DLD1 (cell line): ENCODE measurements around the gene ETFDH.
"Not testable (repeated sequence)": the region's sequence is repeated elsewhere in the genome, so short reads cannot be mapped to it uniquely, and the experiment has no call there.

Experiments
- in situ Hi-C: cut with HindIII; loops from 2 replicates; pipeline ENCODE4 v1.10.0; 2017; ENCODE audit warnings: low sequenced_read_pairs

The ETFDH gene

GRCh38 chr4:158676076-158676475, 4.0 kb downstream of the ETFDH start:
- in situ Hi-C loops: no loop called here

GRCh38 chr4:158678767-158679166, 6.7 kb downstream of the ETFDH start:
- in situ Hi-C loops: no loop called here

DNA sequence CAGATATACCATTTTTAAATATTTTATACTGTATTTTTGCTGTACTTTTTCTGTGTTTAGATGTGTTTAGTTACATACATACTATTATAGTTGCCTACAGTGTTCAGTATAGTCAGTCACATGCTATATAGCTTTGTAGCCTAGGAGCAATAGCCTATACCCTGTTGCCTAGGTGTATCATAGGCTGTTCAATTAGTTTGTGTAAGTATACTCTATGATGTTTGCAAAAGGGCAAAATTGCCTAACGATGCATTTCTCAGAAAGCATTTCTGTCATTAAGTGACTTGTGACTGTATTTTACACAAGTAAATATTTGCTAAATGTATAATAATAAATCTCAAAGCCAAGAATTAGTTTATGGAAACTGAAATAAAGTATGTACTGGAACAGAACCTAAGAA, 9.5 kb downstream of the ETFDH start:
- in situ Hi-C loops: no loop called here

- in situ Hi-C loops: no loop called here
Observed at GRCh38 chr4:158682066-158682465, 10.0 kb downstream of the ETFDH start.

GRCh38 chr4:158688813-158689212, 16.7 kb downstream of the ETFDH start:
- in situ Hi-C loops: no loop called here

GRCh38 chr4:158704274-158704673, 32.2 kb downstream of the ETFDH start:
- in situ Hi-C loops: no loop called here

GRCh38 chr4:158710814-158711213, 38.7 kb downstream of the ETFDH start:
- in situ Hi-C loops: no loop called here

DNA sequence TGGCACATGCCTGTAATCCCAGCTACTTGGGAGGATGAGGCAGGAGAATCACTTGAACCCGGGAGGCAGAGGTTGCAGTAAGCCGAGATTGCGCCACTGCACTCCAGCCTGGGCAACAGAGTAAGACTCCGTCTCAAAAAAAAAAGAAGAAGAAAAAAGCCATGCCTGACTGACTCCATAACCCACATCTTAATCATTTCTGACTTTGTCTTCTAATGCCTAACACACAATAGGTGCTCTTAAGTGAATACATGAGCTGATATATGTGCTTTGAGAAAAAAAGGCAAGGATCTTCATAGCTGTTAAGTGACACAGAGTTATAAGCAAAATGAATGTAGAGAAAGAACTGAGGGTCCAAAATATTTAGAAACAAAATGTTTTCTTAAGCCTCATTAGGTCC, 40.5 kb downstream of the ETFDH start:
- in situ Hi-C loops: not testable (repeated sequence)

DNA sequence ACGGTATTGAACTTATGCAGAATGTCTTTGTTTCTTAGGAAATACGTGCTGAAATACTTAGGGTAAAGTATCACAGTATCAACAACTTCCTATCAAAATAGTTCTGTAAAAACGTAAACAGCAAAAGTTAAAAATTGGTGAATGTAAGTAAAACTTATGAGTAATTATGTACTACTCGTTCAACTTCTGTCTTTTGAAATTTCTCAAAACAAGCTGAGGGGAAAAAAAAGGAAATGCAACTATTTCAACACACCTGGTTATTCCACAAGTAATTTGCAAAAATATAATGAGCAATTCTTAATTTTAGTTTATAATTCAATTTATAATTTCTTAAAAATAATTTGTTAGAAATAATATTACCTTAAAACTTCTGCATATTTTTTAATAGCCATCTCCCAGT, 42.8 kb downstream of the ETFDH start:
- in situ Hi-C loops: no loop called here

DNA sequence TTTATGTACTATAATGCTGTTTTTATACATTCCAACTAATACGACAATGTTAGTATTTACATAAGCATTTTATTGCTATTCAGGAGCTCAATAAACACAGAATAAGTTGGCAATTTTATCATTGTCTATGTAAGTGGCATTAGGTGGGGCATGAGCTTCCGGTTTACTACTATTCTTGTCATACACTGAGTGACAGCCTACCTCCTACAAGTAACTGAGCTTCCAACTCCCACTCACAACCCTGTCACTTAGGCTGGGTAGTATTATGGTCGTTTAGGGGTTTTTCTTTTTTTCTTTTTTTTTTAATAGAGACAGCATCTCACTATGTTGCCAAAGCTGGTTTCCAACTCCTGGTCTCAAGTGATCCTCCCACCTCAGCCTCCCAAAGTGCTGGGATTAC, 43.7 kb downstream of the ETFDH start:
- in situ Hi-C loops: no loop called here

DNA sequence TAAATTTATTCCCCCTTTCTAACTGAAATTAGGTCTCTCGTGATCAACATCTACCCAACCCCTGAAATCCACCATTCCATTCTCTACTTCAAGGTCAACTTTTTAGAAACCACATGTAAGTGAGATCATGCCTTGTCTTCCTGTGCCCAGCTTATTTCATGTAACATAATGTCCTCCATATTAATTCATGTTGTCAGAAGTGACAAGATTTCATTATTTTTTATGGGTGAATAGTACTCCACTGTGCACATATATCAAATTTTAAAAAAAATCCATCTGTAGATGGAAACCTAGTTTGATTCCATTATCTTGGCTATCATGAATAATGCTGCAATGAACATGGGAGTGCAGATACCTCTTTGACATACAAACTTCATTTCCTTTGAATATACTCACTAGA, 49.6 kb downstream of the ETFDH start:
- in situ Hi-C loops: no loop called here

GRCh38 chr4:158722291-158722916, 50.3 kb downstream of the ETFDH start:
- in situ Hi-C loops: no loop called here

DNA sequence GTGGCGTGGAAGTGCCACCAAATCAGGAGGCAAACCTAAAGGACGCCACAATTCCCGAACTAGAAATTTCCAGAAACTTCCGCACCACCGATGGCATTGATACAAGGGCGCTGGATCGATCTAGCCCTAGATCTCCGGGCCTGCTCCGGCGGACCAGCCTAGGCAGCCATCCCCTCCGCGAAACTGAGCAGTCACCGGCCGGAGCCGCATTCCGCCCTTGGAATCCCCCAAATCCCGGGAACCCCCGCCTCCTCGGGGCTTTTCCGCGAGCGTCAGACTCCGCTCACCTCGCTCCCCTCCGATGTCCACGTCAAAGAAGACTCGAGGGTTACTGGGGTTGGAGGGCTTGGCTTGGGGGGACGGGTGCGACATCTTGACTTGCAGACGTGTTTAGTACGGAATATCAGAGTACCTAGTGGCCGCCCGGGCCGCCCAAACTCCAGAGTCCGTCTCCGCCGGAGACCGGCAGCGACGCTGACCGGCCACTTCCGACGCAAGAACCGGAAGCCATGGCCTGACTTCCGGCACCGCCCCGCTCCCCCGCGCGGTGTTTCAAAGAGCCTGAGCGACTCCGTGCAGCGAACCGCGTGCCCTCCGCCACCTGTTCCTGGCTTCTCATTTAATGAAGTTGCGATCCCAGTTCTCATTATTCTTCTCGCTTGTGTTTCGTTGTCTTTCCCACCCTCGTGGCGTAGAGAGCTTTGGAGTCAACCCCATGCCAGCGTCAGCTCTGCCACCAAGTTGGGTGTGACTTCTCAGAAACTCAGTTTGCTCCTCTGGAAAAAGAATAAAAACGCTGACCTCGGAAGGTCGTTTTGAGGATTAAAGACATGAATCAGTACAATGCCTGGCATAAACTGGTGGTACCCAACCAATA, 51.1 kb downstream of the ETFDH start, which contains the start of gene PPID:
Gene PPID, minus strand, starts transcription at position 480 of the 877 bp plus-strand sequence. Its CDS starts 108 bp downstream, at position 372.
- in situ Hi-C loops: no loop called here

DNA sequence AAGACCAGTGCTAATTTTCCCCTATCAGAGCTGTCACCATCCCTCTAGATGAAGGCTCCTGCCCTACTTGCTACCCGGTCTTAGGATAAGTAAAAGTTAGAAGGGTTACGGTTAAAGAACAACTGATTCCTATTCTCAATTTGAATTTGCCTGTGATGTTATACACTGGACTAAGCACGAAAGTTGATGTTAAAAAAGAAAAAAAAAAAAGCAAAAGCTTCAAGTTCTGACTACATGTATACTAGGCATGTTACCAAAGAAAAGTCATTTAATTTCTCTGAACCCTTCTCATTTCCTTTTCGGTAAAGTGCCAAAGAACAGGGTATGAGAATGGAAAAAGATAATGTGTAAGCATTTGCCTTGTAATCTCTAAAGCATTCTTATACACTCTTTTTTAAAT, 52.5 kb downstream of the ETFDH start:
- in situ Hi-C loops: no loop called here

- in situ Hi-C loops: no loop called here
Observed at GRCh38 chr4:158726633-158727032, 54.5 kb downstream of the ETFDH start.

DNA sequence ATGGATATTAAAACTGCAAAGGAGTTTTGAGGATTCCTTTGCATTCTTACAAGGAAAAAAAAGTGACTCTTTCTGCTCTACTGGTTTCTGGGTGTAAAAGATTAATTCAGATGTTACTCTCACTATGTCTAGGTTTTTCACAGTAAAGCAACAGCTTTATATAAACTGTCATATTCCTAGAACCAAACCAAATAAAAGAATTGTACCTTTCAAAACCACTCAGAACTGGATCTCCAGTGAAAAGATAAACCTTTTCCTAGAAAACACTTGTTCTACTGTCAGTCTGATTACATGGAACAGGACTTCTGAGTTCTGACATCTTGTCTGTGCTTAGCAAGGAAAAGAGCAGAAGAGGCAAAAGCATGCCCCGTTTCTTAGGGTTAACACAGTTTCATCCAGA, 56.1 kb downstream of the ETFDH start:
- in situ Hi-C loops: no loop called here

DNA sequence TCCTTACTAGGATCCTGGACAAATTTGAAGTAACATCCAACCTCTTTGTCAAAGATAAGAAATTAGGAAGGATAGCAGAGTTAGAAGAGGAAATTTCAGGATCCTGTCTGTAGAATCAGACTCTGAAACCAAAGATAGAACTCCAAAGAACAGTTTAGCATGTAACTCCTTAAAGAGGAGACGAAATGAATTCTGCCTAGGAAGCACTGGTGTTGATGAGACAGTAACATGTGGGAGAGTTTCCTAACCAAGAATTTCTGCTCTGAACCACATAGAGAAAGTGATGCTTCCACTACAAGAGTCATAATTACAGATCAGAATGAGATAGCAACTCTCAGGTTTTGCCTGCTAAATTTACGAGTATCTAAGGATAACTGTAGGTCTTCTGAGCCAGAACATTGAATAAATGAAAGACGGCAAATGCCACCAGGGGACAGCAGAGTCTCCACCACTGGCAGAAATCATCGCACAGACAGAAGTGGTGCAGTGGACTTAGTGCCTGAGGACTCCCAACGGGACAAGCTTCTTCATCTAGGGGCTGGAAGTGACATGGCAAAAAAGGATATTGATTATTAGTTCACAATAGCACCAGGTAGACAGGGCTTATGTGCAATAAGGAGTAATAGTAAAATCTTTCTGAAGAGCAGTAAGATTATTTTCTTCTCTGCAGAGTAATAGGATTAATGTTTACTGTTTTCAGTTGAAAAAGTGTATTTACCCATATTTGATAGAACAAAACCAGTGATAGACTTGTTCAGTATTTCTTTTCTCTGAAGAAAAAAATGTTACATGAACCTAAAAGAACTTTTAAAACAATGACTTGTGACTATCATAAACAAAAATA, 57.8 kb downstream of the ETFDH start:
- in situ Hi-C loops: no loop called here

GRCh38 chr4:158738866-158739265, 66.8 kb downstream of the ETFDH start:
- in situ Hi-C loops: no loop called here

DNA sequence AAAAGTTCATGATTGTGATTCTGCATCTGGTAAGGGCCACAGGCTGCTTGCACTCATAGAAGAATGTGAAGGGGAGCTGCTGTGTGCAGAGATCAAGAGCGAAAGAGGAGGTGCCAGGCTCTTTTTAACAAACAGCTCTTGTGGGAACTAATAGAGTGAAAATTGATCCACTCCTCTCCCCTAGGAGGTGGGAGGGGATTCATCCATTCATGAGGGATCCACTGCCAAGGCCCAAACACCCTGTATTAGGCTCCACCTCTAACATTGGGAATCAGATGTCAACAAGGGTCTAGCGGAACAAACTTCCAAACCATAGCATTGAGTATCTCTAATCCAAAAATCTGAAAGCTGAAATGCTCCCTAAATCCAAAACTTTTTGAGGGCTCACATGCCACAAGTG, 67.5 kb downstream of the ETFDH start:
- in situ Hi-C loops: no loop called here

DNA sequence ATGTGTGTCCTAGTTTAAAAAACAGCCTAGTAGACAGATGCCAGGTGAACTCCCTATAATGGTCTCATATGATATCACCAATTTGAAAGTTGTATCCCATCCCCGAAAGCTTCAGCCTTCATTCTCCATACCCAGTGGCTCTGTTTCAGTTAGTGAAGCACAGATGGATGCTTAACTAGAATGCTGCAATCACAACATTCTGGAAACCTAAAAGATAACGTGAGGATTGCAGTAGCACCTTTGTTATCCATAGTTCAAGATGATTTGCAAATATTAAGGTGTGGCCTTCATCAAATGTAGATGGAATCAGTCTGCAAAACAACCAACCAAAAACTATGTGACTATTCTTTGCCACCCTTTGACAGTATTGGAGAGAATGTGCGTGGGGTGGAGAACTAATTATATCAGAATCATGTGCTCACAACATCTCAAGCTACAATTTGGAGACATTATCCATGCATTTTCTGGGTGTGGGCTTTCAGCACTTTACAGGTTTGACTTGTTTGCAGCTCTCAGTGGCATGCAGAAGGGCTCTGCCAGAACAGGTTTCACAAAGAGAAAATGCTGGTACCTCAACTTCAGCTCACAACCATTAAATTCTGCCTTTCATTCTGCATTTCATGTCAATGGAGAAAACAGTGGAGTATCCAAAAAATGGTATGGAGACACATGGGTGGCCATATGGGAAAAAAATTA, 69.4 kb downstream of the ETFDH start:
- in situ Hi-C loops: no loop called here

DNA sequence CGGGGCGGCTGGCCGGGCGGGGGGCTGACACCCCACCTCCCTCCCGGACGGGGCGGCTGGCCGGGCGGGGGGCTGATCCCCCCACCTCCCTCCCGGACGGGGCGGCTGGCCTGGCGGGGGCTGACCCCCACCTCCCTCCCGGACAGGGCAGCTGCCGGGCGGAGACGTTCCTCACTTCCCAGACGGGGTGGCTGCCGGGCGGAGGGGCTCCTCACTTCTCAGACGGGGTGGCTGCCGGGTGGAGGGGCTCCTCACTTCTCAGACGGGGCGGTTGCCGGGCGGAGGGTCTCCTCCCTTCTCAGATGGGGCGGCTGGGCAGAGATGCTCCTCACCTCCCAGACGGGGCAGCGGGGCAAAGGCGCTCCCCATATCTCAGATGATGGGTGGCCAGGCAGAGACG, 74.4 kb downstream of the ETFDH start:
- in situ Hi-C loops: not testable (repeated sequence)
